ENCODE measurements around the gene NCCRP1.

- TF ChIP-seq CTCF (IDR thresholded peaks at IDR 0.05; ENCODE audit: poor library complexity), result no peak
- TF ChIP-seq EZH2 (IDR thresholded peaks at IDR 0.05; ENCODE audit: borderline replicate concordance), result no peak
Observed at GRCh38 chr19:39187552-39187943, 9.2 kb upstream of the NCCRP1 start.

Data from hepatocyte (in vitro differentiated cells).